Measurements from ENCODE around the gene CLEC18B.

The CLEC18B gene

GRCh38 chr16:74420612-74421481 lies at the start of gene CLEC18B:
CLEC18B (minus strand) TSS chr16:74421478; CDS start chr16:74421270, 208 bp downstream.
- DNase-seq (ENCODE audit: low read depth, low spot score), result peak; percentile 72

GRCh38 chr16:74469946-74470478 lies 48.7 kb upstream of the CLEC18B start:
- no peak for DNase-seq (ENCODE audit: low read depth, low spot score)

DNA sequence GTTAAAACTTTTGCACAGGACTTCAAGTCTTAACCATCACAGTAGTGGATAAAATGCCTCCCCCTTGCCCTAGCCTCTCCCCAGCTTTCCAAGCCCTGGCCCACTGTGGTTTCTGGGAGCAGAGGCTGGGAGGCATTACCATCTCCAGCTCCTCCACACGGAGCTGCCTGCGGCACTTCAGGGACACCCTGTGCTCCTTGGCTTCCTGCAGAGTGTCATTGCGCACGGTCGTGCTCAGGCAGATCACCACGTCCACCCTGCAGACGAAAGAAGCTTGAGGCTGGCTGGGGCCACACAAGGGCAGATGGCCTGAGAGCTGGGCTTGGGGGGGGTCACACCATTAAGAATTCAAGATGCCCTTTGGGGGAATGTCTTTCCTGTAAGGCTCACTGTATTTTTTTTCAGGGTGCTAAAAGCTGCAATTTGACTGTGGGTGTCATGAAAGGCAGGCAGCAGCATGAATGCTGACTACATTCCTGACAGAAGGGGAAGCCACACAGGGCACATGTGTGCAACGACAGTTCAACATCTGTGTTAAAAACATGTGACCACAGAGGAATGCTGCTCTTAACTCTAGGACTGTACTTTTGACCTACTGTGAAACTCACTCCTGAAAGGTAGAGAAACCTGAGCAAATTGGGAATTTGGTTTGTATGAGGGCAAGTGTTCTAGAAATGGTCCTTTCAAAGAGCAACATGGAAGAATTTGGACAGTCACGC lies 47.7 kb upstream of the CLEC18B start:
- no peak for DNase-seq (ENCODE audit: low read depth, low spot score)

GRCh38 chr16:74466872-74467271 lies 45.6 kb upstream of the CLEC18B start:
- no peak for DNase-seq (ENCODE audit: low read depth, low spot score)

DNA sequence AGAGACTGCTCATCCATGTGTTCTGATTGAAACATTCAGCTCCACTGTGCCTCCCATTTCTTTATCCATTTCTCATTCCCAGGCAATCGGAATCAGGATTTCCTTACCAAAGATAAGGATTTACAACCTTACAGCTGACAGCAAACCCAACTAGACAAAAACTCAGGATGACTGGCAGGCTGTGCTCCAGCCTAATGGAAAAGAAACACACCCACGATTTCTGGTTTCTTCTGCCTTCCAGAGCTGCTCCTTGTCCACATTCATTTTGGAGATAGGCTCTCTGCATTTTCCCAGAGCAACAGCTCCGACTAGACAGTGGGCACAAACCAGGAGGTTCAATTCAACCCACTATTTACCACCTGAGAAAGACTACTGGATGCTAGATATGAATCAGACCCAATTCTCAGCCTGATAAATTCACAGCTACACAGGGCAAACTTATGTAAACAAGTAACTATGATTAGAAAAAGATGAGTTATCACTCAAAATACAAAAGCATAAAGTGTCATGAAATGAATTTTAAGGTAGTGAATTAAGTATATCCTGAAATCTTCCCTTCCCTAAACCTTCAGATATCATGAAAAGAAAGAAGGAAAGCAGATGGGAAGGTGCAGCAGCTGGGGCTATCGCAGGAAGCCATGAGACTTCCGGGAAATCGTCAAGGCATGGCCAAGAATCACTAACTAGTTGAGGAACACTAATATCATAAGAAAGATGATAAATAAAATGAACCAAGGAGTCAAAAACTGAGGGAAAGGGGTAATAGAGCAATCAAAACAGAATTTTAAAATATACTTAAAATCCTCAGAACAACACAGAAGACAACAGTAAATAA lies 44.8 kb upstream of the CLEC18B start:
- DNase-seq (ENCODE audit: low read depth, low spot score), result no peak

DNA sequence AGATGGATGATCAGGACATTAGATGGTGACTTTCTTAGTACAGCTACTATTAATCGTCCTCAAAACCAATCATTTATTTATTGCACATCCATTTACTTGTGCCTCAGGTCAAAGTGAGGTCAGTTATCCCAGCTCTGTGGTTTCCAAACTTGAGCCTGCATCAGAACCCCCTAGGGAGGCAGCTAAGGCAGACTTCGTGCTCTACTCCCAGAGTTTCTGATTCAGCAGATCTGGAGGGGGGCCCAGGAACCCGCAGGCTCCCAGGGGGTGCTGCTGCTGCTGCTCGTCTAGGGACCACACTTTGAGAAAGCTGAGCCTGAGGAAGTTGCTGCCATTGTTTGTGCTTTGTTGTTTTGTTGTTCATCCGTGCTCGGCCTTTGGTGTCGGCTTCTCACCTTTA lies 44.0 kb upstream of the CLEC18B start:
- no peak for DNase-seq (ENCODE audit: low read depth, low spot score)

DNA sequence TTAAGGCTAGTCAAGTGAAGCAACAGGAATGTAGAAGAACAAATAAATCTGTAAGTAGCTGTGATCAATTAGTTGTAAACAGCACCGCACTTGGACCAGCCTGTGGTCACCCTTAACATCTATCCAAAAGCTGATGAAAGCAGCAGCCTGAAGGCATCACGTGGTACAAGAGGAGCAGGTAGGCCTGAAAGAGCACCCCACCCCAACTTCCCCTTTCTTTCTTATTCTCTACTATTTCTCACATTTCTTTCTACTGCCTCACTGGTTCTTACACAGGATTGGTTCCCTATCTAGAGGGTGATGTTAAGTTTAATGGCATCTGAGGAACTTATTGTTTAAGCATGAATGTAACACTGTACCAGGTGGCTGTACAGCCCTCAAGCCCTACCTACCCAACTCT lies 42.6 kb upstream of the CLEC18B start:
- DNase-seq (ENCODE audit: low read depth, low spot score), result no peak

- DNase-seq (ENCODE audit: low read depth, low spot score), result peak; percentile 29
Observed at GRCh38 chr16:74462361-74462760, 41.1 kb upstream of the CLEC18B start.

DNA sequence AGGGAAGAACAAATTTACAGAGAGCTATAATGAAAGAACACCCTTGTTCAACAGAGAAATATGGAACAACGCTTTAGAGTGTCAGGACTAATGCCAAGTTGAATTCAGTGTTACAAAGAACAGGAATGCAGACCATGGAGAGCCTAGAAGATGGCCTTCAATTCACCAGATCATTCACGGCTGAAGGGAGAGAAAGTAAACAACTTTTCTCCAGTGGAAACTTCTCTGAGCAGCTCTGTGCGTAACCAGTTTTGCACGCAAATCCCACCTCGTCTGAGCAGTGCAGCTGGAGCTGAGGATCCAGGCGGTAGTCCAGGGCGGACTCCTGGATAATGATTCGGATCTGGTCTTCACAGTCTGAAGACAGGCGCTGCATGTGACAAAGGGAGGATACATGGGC lies 40.5 kb upstream of the CLEC18B start:
- DNase-seq (ENCODE audit: low read depth, low spot score), result peak; percentile 80

DNA sequence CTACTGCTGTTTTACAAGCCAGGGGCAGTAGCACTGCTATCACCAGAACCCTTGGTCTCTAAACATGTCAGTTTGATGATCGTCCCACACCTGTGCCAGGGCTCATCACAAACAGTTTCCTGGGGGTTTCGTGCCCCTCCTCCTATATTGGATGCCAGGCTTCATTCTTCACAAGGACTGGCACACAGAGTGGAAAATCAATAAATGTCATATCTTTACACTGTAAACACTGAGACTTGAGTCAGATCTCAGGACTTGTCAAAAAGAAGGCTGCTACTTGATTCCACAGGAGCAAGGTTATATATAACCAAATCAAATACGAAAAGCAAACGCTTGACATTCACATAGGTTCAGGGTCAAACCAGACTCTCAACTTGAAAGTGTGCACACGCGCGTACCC lies 39.3 kb upstream of the CLEC18B start:
- DNase-seq (ENCODE audit: low read depth, low spot score), result no peak

DNA sequence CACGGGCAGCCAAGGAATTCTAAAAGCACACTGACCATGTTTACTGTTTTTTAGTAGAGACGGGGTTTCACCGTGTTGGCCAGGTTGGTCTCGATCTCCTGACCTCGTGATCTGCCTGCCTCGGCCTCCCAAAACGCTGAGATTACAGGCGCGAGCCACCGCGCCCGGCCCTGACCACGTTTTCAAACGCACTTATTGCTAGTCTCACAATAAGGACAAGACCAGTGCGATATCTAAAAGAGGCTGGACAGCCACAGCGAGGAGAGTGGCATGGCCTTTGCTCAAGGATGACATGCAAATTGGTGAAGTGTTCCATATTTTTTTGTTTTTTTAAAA lies 35.0 kb upstream of the CLEC18B start:
- no peak for DNase-seq (ENCODE audit: low read depth, low spot score)

- peak; percentile 84 for DNase-seq (ENCODE audit: low read depth, low spot score)
Observed at GRCh38 chr16:74455619-74456289, 34.5 kb upstream of the CLEC18B start.

DNA sequence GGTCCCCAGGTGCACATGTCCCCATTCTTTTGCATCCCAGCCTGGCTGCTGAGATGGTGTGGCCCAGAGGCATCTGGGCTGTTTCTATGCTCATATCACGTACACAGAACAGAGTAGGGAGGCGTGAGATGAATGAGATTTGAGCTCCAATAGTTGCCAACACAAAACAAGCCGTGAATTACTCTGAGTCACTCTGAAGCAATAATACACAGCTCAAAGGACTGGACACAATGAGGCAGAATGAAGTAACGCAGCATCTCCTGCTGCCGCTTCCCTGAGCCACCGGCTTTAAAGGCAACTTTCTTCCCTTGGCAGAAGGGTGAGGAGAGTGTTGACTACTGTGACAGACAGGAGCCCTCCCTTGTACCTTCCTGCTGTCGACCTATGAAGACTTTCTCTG lies 33.9 kb upstream of the CLEC18B start:
- peak; percentile 83 for DNase-seq (ENCODE audit: low read depth, low spot score)

GRCh38 chr16:74451951-74452758 lies 30.9 kb upstream of the CLEC18B start:
- DNase-seq (ENCODE audit: low read depth, low spot score), result peak; percentile 12

DNA sequence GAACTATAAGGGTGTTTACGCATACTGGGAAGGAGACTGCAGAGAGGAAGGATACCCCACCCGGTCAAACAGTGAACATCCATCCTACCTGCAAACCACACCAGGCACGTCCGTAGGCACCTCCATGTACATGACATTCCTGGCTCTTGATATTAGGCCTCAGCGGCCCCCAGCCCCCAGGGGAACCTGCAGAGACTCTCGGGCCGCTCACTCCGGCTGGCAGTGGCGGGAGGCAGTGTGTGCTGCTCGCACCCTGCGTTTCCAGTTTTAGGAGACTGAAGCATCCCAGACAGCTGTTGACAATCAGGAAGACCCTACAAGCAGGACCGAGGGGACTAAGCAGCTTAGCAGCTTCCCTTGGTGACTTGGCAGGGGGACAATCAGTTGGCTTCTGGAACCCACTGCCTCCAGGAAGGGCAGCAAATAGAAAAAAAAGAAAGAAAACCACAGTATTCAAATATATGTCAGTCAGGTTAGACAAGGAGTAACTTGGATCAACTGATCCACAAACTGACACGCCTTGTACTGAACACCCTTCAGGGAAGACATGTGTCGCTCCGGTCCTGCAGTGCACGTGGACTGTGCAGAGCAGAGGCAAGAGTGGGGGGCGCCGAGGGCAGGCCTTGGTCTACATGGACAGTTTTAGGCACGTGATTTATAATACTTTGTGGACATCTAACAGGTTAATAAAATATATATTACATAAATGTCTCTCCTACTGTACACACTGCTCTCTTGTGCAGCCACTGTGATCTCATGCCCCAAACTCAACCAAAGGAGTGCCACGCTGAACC lies 29.9 kb upstream of the CLEC18B start:
- DNase-seq (ENCODE audit: low read depth, low spot score), result no peak

DNA sequence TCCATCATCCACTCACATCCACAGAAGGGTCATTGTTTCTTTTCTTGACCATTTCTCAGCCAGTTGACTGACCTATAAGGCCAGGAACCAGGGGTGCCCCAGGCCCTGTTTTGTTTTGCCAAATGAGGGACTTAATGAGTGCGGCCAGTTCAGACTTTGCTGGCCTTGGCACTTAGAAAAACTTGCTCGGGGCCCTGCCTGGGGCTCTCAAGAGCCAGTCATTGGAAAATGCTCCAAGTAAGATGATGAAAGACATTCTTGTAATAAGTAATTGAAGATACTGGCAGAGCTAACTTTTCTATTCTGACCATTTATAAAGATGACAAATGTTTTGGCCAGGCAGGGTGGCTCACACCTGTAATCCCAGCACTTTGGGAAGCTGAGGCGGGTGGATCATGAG lies 29.0 kb upstream of the CLEC18B start:
- no peak for DNase-seq (ENCODE audit: low read depth, low spot score)

DNA sequence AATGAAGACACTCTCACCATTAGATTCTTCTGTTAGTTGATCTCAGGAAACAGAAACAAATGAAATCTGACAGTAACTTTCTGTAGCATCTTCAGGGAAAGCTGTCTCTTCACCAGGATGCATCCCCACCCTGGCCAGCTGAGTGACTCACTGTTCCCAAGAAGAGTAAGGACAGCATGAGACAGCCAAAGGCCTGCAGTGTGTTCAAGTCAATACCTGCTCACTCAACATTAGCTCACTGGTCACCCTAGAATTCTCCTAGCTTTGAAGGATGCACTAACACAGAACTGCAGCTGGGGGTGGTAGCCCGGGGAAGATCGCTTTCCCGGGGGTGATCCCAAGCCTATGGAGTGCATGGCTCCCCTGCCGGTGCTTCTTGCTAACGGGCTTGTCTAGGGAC lies 28.2 kb upstream of the CLEC18B start:
- no peak for DNase-seq (ENCODE audit: low read depth, low spot score)

GRCh38 chr16:74448990-74449389 lies 27.7 kb upstream of the CLEC18B start:
- DNase-seq (ENCODE audit: low read depth, low spot score), result peak; percentile 70

DNA sequence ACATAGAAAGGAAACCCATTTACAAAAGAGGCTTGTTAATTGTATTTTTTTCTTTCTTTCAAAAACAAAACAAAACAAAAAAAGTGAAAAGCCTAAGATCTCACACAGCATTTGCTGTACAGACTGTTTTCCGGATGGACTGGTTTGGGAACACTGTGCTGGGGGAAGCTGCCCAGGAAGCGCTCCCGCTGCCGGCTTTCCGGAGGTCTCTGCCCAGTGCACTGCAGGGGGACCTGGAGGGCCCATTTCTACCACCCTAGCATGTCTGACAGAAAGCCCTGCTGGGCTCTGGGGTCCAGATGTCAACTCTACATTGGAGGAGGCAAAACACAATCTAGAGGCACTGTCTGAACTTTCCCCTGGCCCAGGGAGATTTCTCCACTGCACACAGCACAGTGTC lies 26.3 kb upstream of the CLEC18B start:
- DNase-seq (ENCODE audit: low read depth, low spot score), result no peak

DNA sequence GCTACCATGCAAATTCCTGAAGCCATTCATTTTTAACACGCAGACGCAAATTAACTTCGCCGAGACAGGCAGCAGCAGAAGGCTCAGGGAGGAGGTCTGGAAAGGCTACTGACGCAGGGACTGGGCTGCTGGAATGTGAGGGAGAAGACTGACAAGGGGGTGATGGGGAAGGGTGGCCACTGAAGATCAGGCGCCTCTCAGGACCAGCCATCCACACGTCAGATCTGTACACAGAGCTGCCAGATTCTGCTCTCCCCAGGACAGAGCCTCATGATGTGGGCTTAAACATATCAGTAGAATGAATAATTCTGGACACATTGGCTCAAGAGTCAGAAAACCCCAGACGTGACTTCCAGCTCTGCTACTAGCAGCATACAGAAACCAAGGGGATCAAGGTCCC lies 25.6 kb upstream of the CLEC18B start:
- DNase-seq (ENCODE audit: low read depth, low spot score), result no peak
